PC-9 (cell line): ENCODE results near the gene FAM43A.

ENCODE experiments used
- CTCF ChIP-seq: fragments of 200-600 bp; sonication (generic); conservative IDR thresholded peaks from 2 replicates; pipeline ENCODE4 v1.6.1; 2017; ENCODE audit warnings: mixed run types, antibody characterized with exemption, mild to moderate bottlenecking, moderate library complexity
- EZH2 ChIP-seq: fragments of 200-600 bp; sonication (generic); IDR thresholded peaks from 2 replicates; pipeline ENCODE4 v1.8.0; 2017; ENCODE audit warnings: antibody characterized with exemption, low read depth

GRCh38 chr3:194685718-194686413 is at the start of gene FAM43A:
- no peak for TF ChIP-seq CTCF
- no peak for TF ChIP-seq EZH2
